ENCODE data around the gene PLD1. TPM values are rescaled to one million over a fixed set of nuclear protein-coding genes. Genes with fewer than 3 reads are reported as not detected.

Gene PLD1
- total RNA-seq, 1 experiment from 2014 or later, result 32.5 TPM

- peaks cover 16% of the 10 kb centered on the region for H3F3A ChIP-seq (ENCODE audit: insufficient read depth, low read depth)
- H3K79me2 ChIP-seq (ENCODE audit: low read depth), result no peaks in the 10 kb centered on the region
- no peaks in the 10 kb centered on the region for H3K9me2 ChIP-seq (ENCODE audit: insufficient read depth)
- H3K9me3 ChIP-seq (ENCODE audit: insufficient read depth, low read depth), result peaks cover 4% of the 10 kb centered on the region; the same call in 1 of the 2 replicates
- no peak within 1 kb of the TSS for H2AFZ ChIP-seq
- POLR2A ChIA-PET (ENCODE audit: unreplicated experiment), result interaction anchor here (0.7 kb wide), 1 partner anchor 112 kb away, joined by 4 read pairs; no protein-coding TSS in a partner anchor
- TF ChIP-seq CTCF (conservative IDR thresholded peaks at IDR 0.05), result no peak
- TF ChIP-seq EZH2 (IDR thresholded peaks at IDR 0.05; ENCODE audit: low read depth), result no peak
- no peaks in the 10 kb centered on the region for H3K27me3 ChIP-seq (ENCODE audit: insufficient read depth, low read depth)
- H3K36me3 ChIP-seq (ENCODE audit: low read depth), result no peaks in the 10 kb centered on the region
- intact Hi-C loops (cut with micrococcal nuclease; ENCODE audit: unreplicated experiment), result loop anchor here (10.0 kb wide), 1 partner anchor 122 kb away; no protein-coding TSS in a partner anchor
- no TSS peak for BruUV-seq (replicated peaks)
- DNase-seq, result no peak
- peaks cover 19% of the 10 kb centered on the region for H3K4me1 ChIP-seq (replicated peaks; ENCODE audit: insufficient read depth)
- no peak within 1 kb of the TSS for H3K27ac ChIP-seq
- H3K4me3 ChIP-seq, result no peak within 1 kb of the TSS
- H3K4me2 ChIP-seq, result no peak within 1 kb of the TSS
- H4K20me1 ChIP-seq (ENCODE audit: insufficient read depth), result no peaks in the 10 kb centered on the region
- CTCF ChIA-PET, result no interaction called here
These were observed 32.7 kb upstream of the PLD1 start, which contains the start of gene TMEM212 for GRCh38 chr3:171842864-171843518. Gene TMEM212, plus strand, starts transcription at chr3:171843349. Its CDS starts 35 bp downstream, at chr3:171843384.

- Histone ChIP-seq H2AFZ (no peak overlapping the region), H3F3A (ENCODE audit: insufficient read depth, low read depth) (peaks cover 16% of the 10 kb centered on the region), H3K36me3 (ENCODE audit: low read depth) (no peaks in the 10 kb centered on the region), H3K4me3 (no peak overlapping the region), H3K9me3 (ENCODE audit: insufficient read depth, low read depth) (peaks cover 4% of the 10 kb centered on the region; the same call in 1 of the 2 replicates), H4K20me1 (ENCODE audit: insufficient read depth) (no peaks in the 10 kb centered on the region), H3K9me2 (ENCODE audit: insufficient read depth) (no peaks in the 10 kb centered on the region), H3K27ac (no peak overlapping the region), H3K4me1 (replicated peaks; ENCODE audit: insufficient read depth) (peaks cover 19% of the 10 kb centered on the region), H3K27me3 (ENCODE audit: insufficient read depth, low read depth) (no peaks in the 10 kb centered on the region), H3K4me2 (no peak overlapping the region), H3K79me2 (ENCODE audit: low read depth) (no peaks in the 10 kb centered on the region)
- TF ChIP-seq EZH2 (IDR thresholded peaks at IDR 0.05; ENCODE audit: low read depth), result no peak
- no peak for TF ChIP-seq CTCF (conservative IDR thresholded peaks at IDR 0.05)
- intact Hi-C loops (cut with micrococcal nuclease; ENCODE audit: unreplicated experiment), result loop anchor here (10.0 kb wide), 1 partner anchor 123 kb away; no protein-coding TSS in a partner anchor
- no peak for DNase-seq
- BruUV-seq (replicated peaks), result no TSS peak
- ChIA-PET CTCF (interaction anchor here (0.5 to 1.0 kb wide), 2 partner anchors 70 to 783 kb away, joined by 3 to 4 read pairs; no protein-coding TSS in a partner anchor), POLR2A (ENCODE audit: unreplicated experiment) (no interaction called here)
These were observed 31.3 kb upstream of the PLD1 start for GRCh38 chr3:171841620-171842000.

- Histone ChIP-seq H3K27me3 (ENCODE audit: insufficient read depth, low read depth) (no peaks in the 10 kb centered on the region), H3K4me1 (replicated peaks; ENCODE audit: insufficient read depth) (peaks cover 19% of the 10 kb centered on the region), H3K4me3 (no peak overlapping the region), H3F3A (ENCODE audit: insufficient read depth, low read depth) (peaks cover 16% of the 10 kb centered on the region), H3K27ac (no peak overlapping the region), H2AFZ (no peak overlapping the region), H3K79me2 (ENCODE audit: low read depth) (no peaks in the 10 kb centered on the region), H3K9me3 (ENCODE audit: insufficient read depth, low read depth) (peaks cover 4% of the 10 kb centered on the region; the same call in 1 of the 2 replicates), H3K36me3 (ENCODE audit: low read depth) (no peaks in the 10 kb centered on the region), H4K20me1 (ENCODE audit: insufficient read depth) (no peaks in the 10 kb centered on the region), H3K9me2 (ENCODE audit: insufficient read depth) (no peaks in the 10 kb centered on the region), H3K4me2 (no peak overlapping the region)
- POLR2A ChIA-PET (ENCODE audit: unreplicated experiment), result interaction anchor here (0.6 kb wide), 2 partner anchors 39 to 184 kb away, joined by 5 to 21 read pairs; no protein-coding TSS in a partner anchor
- CTCF ChIA-PET, result no interaction called here
- TF ChIP-seq EZH2 (IDR thresholded peaks at IDR 0.05; ENCODE audit: low read depth), result no peak
- no peak for TF ChIP-seq CTCF (conservative IDR thresholded peaks at IDR 0.05)
- no TSS peak for BruUV-seq (replicated peaks)
- intact Hi-C loops (cut with micrococcal nuclease; ENCODE audit: unreplicated experiment), result loop anchor here (10.0 kb wide), 1 partner anchor 124 kb away; no protein-coding TSS in a partner anchor
- DNase-seq, result no peak
These were observed 30.7 kb upstream of the PLD1 start for GRCh38 chr3:171840811-171841619.

Measured in PC-9 (cell line).